ENCODE results near the gene HOXB3. TPM values are rescaled to one million over a fixed set of nuclear protein-coding genes. Genes with fewer than 3 reads are reported as not detected.
A peak's percentile ranks its signal among the peaks of the same experiment; 100 is the strongest.

Gene HOXB3
- total RNA-seq, 6 donors from 2014 or later = 2.9 to 12.6 (median 7.9) TPM

GRCh38 chr17:48527547-48527932 is 62.5 kb downstream of the HOXB3 start:
- Histone ChIP-seq H3K27me3 (peaks cover 0 to 22% (median 5%) of the 10 kb centered on the region in 4 donors), H3K27ac (no peak overlapping the region)
- ATAC-seq (ENCODE audit: low FRiP score in 2 of 2) = no peak

GRCh38 chr17:48526608-48527546 is 63.2 kb downstream of the HOXB3 start:
- DNase-seq (peak in 1 of 2 donors; percentile 84), ATAC-seq (ENCODE audit: low FRiP score in 2 of 2) (no peak)
- H3K4me3 ChIP-seq = peak overlapping the region in 2 of 4 donors; percentile 3 to 5
- TF ChIP-seq POLR2AphosphoS5 (IDR thresholded peaks at IDR 0.05) (no peak), CTCF (IDR thresholded peaks at IDR 0.05) (no peak), POLR2A (IDR thresholded peaks at IDR 0.05) (no peak), EP300 (IDR thresholded peaks at IDR 0.05) (no peak)
- peaks cover 0 to 22% (median 5%) of the 10 kb centered on the region in 4 donors for H3K27me3 ChIP-seq
- WGBS, 2 donors = 12 to 24% methylated on average over 32 to 40 of the region's 59 CpGs
- H3K9me3 ChIP-seq = no peaks in the 10 kb centered on the region
- peaks cover 0 to 7% (median 3%) of the 10 kb centered on the region in 4 donors for H3K4me1 ChIP-seq
- no peak overlapping the region for H3K27ac ChIP-seq
- H3K36me3 ChIP-seq = no peaks in the 10 kb centered on the region

More at GRCh38 chr17:48527547-48527932, 62.5 kb downstream of the HOXB3 start:
- Histone ChIP-seq H3K36me3 (no peaks in the 10 kb centered on the region), H3K4me1 (peaks cover 0 to 7% (median 3%) of the 10 kb centered on the region in 4 donors), H3K4me3 (peak overlapping the region in 1 of 4 donors; percentile 3), H3K9me3 (no peaks in the 10 kb centered on the region)
- WGBS, 2 donors = 35 to 40% methylated on average over 14 of the region's 14 CpGs
- no peak for TF ChIP-seq EP300 (IDR thresholded peaks at IDR 0.05)
- TF ChIP-seq CTCF (IDR thresholded peaks at IDR 0.05) = no peak
- TF ChIP-seq POLR2A (IDR thresholded peaks at IDR 0.05) = no peak
- no peak for TF ChIP-seq POLR2AphosphoS5 (IDR thresholded peaks at IDR 0.05)
- DNase-seq = no peak

- H3K27me3 ChIP-seq = peaks cover 0 to 13% (median 5%) of the 10 kb centered on the region in 4 donors
These were observed 67.0 kb downstream of the HOXB3 start for GRCh38 chr17:48523010-48523409.

GRCh38 chr17:48522031-48522653 is 67.9 kb downstream of the HOXB3 start:
- DNase-seq = no peak
- H3K4me3 ChIP-seq = no peak overlapping the region
- TF ChIP-seq POLR2A (IDR thresholded peaks at IDR 0.05) = no peak
- H3K9me3 ChIP-seq = no peaks in the 10 kb centered on the region
- ATAC-seq (ENCODE audit: low FRiP score in 2 of 2) = peak; percentile 31 to 57
- no peak overlapping the region for H3K27ac ChIP-seq
- H3K36me3 ChIP-seq = no peaks in the 10 kb centered on the region
- WGBS, 2 donors = 24 to 28% methylated on average over 8 of the region's 8 CpGs
- peaks cover 0 to 9% (median 2%) of the 10 kb centered on the region in 4 donors for H3K27me3 ChIP-seq
- peaks cover 0 to 4% (median 2%) of the 10 kb centered on the region in 4 donors for H3K4me1 ChIP-seq

More at GRCh38 chr17:48523010-48523409, 67.0 kb downstream of the HOXB3 start:
- H3K9me3 ChIP-seq = no peaks in the 10 kb centered on the region
- no peak overlapping the region for H3K27ac ChIP-seq
- no peak overlapping the region for H3K4me3 ChIP-seq
- peaks cover 0 to 7% (median 3%) of the 10 kb centered on the region in 4 donors for H3K4me1 ChIP-seq
- TF ChIP-seq POLR2AphosphoS5 (IDR thresholded peaks at IDR 0.05) (no peak), EP300 (IDR thresholded peaks at IDR 0.05) (no peak), POLR2A (IDR thresholded peaks at IDR 0.05) (no peak), CTCF (IDR thresholded peaks at IDR 0.05) (no peak)
- WGBS, 2 donors = 63 to 67% methylated on average over 6 of the region's 6 CpGs
- no peak for DNase-seq
- H3K36me3 ChIP-seq = no peaks in the 10 kb centered on the region
- ATAC-seq (ENCODE audit: low FRiP score in 2 of 2) = no peak

GRCh38 chr17:48520631-48521079 is 69.4 kb downstream of the HOXB3 start:
- Histone ChIP-seq H3K9me3 (no peaks in the 10 kb centered on the region), H3K4me3 (no peak overlapping the region), H3K36me3 (no peaks in the 10 kb centered on the region), H3K27ac (no peak overlapping the region), H3K4me1 (no peaks in the 10 kb centered on the region), H3K27me3 (no peaks in the 10 kb centered on the region)
- ATAC-seq (ENCODE audit: low FRiP score in 2 of 2) (no peak), DNase-seq (no peak)
- WGBS, 2 donors = 50 to 63% methylated on average over 1 of the region's 1 CpG
- TF ChIP-seq CTCF (IDR thresholded peaks at IDR 0.05) = no peak
- TF ChIP-seq EP300 (IDR thresholded peaks at IDR 0.05) = no peak
- TF ChIP-seq POLR2AphosphoS5 (IDR thresholded peaks at IDR 0.05) = no peak
- no peak for TF ChIP-seq POLR2A (IDR thresholded peaks at IDR 0.05)

Data from upper lobe of left lung (tissue), 6 donors.